ENCODE results near the gene GRK5.

Gene GRK5

GRCh38 chr10:119407254-119407777 lies 199.9 kb downstream of the GRK5 start:
- no peak for DNase-seq (ENCODE audit: low spot score)

DNA sequence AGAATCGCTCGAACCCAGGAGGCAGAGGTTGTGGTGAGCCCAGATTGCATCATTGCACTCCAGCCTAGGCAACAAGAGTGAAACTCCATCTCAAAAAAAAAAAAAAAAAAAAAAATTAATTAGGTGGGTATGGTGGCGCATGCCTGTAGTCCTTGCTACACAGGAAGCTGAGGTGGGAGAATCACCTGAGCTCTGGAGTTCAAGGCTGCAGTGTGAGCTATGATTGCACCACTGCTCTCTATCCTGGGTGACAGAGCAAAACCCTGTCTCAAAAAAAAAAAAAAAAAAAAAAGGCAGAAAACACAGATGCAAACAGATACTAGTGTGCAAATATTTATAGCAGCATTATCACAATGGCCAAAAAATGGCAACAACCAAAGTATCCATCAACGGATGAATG lies 200.7 kb downstream of the GRK5 start:
- DNase-seq (ENCODE audit: low spot score), result no peak

DNA sequence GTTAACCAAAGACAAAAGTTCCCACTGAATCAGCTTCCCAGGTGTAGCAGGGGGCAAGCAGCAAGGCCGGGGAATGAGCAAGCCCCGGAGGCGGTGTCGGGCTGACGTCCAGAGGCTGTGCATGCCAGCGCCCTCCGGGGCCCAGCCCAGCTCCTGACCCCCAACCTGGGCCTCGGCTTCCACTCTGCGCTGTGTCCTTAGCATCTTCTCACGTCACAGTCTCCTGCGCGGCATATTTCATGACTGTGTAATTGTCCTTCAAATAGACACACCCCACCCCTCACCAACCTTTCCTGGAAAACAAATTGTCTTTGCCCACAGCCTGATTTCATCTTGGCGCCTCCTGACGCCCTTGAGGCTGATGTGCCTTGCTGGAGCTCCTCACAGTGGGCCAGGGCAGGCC lies 201.6 kb downstream of the GRK5 start:
- no peak for DNase-seq (ENCODE audit: low spot score)

GRCh38 chr10:119409385-119409784 lies 202.0 kb downstream of the GRK5 start:
- no peak for DNase-seq (ENCODE audit: low spot score)

GRCh38 chr10:119409906-119410305 lies 202.5 kb downstream of the GRK5 start:
- no peak for DNase-seq (ENCODE audit: low spot score)

DNA sequence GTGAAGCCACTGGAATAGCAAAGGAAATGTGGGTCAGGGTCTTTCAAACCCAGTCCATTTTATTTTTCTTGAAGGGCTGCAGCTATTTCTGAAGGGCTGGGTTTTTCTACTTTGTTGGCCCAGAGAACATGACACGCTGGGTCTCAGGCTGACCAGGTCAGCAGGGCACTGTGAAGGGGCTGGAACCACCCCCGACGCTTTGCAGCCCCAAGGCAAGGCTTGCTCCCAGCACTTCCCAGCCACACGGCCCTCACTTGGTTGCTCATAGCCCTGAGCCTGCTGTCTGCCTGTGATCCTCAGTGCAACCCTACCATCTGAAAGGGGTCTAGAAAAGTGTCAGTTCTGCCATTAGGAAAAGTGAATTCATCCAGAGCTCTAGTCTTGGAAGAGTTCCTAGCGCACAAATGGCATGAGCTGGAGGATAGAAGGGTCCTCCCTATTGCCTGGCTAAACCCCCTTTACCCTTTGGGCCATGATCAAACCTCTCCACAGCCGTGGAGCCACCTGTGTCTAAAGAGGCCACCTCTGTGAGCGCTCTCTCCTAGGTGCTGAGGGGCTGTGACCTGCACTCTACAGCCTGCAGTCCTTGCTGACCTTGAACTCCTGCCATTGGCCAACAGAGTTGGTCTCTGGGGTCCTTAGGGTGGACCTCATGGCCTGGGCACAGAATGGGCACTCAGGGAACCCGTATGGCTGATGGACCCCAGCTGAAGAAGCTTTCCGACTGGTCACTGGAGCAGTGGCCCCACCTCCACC lies 203.2 kb downstream of the GRK5 start:
- DNase-seq (ENCODE audit: low spot score), result no peak

- DNase-seq (ENCODE audit: low spot score), result peak; percentile 70
These were observed 205.1 kb downstream of the GRK5 start for GRCh38 chr10:119412244-119413092.

- DNase-seq (ENCODE audit: low spot score), result peak; percentile 74
These were observed 205.7 kb downstream of the GRK5 start for GRCh38 chr10:119413093-119413453.

GRCh38 chr10:119413471-119414080 lies 206.2 kb downstream of the GRK5 start:
- DNase-seq (ENCODE audit: low spot score), result no peak

DNA sequence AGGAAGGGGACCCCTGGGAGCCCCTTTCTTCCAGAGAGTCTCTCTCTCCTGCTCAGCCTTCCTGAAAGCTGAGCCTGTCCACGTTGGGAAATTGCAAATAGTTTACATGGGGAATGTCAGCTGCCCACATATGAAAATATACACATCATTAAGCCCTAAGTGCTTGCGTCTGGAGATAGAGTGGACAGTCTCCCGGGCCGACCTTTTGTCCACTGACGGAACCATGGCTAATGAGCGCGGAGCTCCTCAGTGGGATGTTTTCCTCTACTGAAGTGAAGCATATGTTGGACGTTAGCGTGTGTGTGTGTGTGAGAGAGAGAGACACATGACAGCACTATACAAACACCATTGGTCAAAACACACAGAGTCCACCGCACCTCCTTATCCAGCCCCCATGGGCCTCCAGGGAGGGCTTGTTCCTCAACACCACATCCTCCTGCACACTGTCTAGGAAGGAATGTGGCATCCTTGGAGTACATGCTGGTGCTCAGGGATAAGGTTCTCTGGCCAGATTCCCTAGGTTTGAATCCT lies 206.8 kb downstream of the GRK5 start:
- DNase-seq (ENCODE audit: low spot score), result no peak

DNA sequence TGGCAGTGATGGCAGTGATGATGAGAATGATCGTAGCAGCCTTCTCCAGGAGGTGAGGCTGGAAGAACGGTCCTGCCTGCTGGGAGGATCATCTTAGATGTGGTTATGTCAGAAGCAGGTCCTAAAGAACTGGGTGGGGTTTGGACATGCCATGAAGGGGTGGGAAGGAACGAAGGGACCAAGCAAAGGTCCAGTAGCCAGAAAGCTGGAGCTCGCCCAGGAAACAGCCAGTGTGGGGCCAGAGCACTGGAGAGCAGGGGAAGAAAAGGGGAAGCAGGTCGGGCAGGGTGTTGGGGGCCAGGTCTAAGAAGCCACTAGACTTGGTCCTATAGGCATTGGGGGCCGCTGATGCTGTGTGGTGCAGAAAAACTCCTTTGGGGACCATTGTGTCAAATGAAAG lies 207.8 kb downstream of the GRK5 start:
- no peak for DNase-seq (ENCODE audit: low spot score)

- no peak for DNase-seq (ENCODE audit: low spot score)
These were observed 208.4 kb downstream of the GRK5 start for GRCh38 chr10:119415536-119416503.

DNA sequence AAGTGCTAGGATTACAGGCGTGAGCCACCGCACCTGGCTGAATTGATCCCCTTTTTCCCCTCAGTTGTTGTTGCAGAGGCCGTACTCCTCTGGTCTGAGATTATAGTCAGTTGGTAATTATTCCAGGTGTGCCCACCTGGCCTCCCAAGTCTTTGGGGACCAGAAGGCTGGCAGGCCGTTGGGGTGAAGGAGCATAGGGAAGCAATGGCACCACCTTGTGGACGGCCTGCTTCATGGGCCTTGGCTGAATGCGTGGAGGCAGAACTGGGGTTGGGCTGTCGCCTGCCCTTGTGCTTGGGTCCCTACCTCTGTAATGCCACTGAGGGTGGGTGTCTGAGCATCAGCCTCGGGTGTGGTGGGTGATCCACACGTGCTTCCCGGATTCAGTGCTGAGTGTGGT lies 209.5 kb downstream of the GRK5 start:
- DNase-seq (ENCODE audit: low spot score), result peak; percentile 85

DNA sequence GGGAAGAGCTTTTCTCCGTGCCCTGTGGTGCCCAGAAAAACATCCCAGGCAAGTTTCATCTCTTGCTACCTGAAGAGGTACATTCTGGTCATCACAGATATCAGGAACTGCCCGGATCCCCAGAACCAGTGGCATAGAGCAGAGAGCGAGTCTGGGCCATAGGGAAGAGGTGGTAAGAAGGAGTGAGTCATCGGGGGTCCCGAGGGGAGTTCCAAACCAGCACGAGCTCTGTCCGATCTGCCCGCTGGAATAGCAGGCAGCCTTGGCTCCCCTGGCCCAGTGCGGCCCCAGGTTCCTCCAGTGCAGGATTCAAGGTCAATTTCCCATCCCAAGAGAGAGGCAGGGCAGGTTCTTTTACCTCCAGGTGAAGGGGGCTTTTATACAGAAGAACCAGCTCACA lies 210.5 kb downstream of the GRK5 start:
- DNase-seq (ENCODE audit: low spot score), result no peak

DNA sequence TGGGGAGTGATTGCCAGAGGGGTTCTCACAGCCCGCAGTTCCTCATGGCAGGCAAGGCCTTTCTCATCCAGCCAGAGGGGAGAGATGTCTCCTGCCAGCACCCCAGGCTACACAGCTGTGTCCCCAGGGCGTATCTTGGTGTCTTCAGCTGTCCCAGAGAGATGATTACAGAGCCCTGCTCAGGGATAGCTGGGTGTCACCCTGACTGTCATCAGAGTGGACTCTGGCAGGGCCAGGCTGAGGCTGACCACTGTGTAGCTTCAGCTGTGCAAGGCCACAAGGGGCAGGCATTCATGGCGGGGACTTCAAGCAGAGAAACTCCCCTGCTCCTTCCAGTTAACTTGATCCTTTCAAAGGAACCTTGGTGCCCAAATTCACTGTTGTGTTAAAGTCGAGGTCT lies 211.0 kb downstream of the GRK5 start:
- DNase-seq (ENCODE audit: low spot score), result no peak

- no peak for DNase-seq (ENCODE audit: low spot score)
These were observed 212.6 kb downstream of the GRK5 start for GRCh38 chr10:119419931-119420330.

GRCh38 chr10:119420950-119421875 lies 213.8 kb downstream of the GRK5 start:
- DNase-seq (ENCODE audit: low spot score), result no peak

GRCh38 chr10:119421891-119422681 lies 214.7 kb downstream of the GRK5 start:
- DNase-seq (ENCODE audit: low spot score), result peak; percentile 79
